NB4 (cell line): ENCODE results near the gene SENP6.
"Not testable (repeated sequence)": the region's sequence is repeated elsewhere in the genome, so short reads cannot be mapped to it uniquely, and the experiment has no call there.

ENCODE experiments used
- DNase-seq: peaks from one replicate; pipeline ENCODE4 v3.0.0; 2010; ENCODE audit warnings: low read depth
- H3K4me3 ChIP-seq: one replicate; pipeline ENCODE4 v1.5.1; 2011; ENCODE audit warnings: mild to moderate bottlenecking, low read depth, low read length, moderate library complexity
- MYC ChIP-seq: IDR thresholded peaks from 2 replicates; pipeline ENCODE4 v1.6.1; 2011; ENCODE audit warnings: low read depth, low read length
- POLR2A ChIP-seq: IDR thresholded peaks from 2 replicates; pipeline ENCODE4 v1.6.1; 2011; ENCODE audit warnings: mild to moderate bottlenecking; ENCODE audit not compliant: insufficient read length; ENCODE audit errors: extremely low read depth
- TF ChIP-seq, protein P1 (sequence below): IDR thresholded peaks from 2 replicates; pipeline ENCODE4 v1.6.1; 2011; ENCODE audit warnings: low read depth, low read length
- TF ChIP-seq, protein P2 (sequence below): IDR thresholded peaks from one replicate; pipeline ENCODE4 v1.5.1; 2012; ENCODE audit warnings: low read depth, low read length

Gene SENP6

GRCh38 chr6:75568100-75568499, 33.6 kb upstream of the SENP6 start:
- TF ChIP-seq, protein P1, sequence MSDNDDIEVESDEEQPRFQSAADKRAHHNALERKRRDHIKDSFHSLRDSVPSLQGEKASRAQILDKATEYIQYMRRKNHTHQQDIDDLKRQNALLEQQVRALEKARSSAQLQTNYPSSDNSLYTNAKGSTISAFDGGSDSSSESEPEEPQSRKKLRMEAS, result no peak
- no peak for TF ChIP-seq MYC
- TF ChIP-seq POLR2A, result no peak
- TF ChIP-seq, protein P2, sequence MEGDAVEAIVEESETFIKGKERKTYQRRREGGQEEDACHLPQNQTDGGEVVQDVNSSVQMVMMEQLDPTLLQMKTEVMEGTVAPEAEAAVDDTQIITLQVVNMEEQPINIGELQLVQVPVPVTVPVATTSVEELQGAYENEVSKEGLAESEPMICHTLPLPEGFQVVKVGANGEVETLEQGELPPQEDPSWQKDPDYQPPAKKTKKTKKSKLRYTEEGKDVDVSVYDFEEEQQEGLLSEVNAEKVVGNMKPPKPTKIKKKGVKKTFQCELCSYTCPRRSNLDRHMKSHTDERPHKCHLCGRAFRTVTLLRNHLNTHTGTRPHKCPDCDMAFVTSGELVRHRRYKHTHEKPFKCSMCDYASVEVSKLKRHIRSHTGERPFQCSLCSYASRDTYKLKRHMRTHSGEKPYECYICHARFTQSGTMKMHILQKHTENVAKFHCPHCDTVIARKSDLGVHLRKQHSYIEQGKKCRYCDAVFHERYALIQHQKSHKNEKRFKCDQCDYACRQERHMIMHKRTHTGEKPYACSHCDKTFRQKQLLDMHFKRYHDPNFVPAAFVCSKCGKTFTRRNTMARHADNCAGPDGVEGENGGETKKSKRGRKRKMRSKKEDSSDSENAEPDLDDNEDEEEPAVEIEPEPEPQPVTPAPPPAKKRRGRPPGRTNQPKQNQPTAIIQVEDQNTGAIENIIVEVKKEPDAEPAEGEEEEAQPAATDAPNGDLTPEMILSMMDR, result no peak
- no peak for DNase-seq
- no peak overlapping the region for H3K4me3 ChIP-seq

GRCh38 chr6:75568965-75569364, 32.7 kb upstream of the SENP6 start:
- DNase-seq, result no peak
- TF ChIP-seq POLR2A, result no peak

DNA sequence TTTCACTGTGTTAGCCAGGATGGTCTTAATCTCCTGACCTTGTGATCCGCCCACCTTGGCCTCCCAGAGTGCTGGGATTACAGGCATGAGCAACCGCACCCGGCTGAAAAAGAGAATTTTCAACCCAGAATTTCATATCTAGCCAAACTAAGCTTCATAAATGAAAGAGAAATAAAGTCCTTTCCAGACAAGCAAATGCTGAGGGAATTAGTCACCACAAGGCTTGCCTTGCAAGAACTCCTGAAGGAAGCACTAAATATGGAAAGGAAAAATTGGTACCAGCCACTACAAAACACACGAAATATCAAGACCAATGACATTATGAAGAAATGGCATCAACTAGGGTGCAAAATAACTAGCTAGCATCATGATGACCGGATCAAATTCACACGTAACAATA, 31.0 kb upstream of the SENP6 start:
- not testable (repeated sequence) for DNase-seq, H3K4me3 ChIP-seq

More at GRCh38 chr6:75568965-75569364, 32.7 kb upstream of the SENP6 start:
- no peak overlapping the region for H3K4me3 ChIP-seq

GRCh38 chr6:75572072-75572471, 29.6 kb upstream of the SENP6 start:
- no peak overlapping the region for H3K4me3 ChIP-seq
- no peak for DNase-seq
- TF ChIP-seq, protein P1, result no peak
- TF ChIP-seq POLR2A (no peak), MYC (no peak)
- TF ChIP-seq, protein P2, result no peak

DNA sequence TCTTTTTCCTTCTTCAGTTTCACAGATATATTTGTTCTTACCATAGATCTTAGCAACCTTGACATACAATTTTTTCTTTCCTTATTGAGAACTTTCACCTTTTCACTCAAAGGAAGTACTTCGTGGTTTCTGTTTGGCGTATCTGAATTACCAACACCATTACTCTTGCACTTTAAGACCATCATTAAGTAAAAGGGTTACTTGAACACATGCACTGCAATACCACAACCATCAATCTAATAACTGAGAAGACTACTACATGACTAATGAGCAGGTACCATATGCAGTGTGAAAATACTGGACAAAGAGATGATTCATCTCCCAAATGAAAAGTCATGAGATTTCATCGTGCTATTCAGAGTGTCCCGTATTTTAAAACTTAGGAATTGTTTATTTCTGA, 21.7 kb upstream of the SENP6 start:
- TF ChIP-seq POLR2A (no peak), MYC (no peak)
- TF ChIP-seq, protein P1, result no peak
- TF ChIP-seq, protein P2, result no peak
- H3K4me3 ChIP-seq, result no peak overlapping the region
- no peak for DNase-seq

DNA sequence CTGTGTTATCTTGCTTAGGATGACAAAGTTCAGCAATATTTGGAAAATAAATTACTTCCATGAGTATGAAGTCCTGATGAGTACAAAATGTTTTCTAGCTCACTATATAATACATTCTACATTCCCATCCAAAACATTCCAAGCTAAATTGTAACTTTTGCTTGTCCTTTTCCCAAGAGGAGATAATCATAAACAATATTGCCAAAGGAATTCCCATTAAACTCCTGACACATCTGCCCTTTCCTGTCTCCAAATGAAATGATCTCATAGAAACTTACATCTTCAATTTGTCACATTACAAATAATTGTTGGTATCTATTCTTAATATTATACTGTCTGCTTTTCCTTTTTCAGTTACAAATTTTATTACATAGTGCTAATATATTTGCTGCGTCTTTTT, 20.4 kb upstream of the SENP6 start:
- H3K4me3 ChIP-seq, result no peak overlapping the region
- no peak for DNase-seq
- TF ChIP-seq POLR2A, result no peak
- TF ChIP-seq, protein P1, result no peak
- no peak for TF ChIP-seq MYC
- TF ChIP-seq, protein P2, result no peak

DNA sequence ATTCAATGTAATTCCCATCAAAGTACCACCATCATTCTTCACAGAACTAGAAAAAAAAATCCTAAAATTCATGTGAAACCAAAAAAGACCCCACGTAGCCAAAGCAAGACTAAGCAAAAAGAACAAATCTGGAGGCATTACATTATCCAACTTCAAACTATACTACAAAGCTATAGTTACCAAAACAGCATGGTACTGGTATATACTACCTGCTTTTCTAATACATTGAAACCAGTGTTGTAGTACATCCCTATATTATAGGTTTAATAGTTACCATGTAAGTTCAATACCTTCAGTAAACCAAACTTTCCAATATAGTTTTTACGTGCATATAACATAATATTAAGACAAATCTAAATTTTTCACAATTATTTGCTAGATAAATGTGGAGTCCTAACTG, 17.1 kb upstream of the SENP6 start:
- not testable (repeated sequence) for H3K4me3 ChIP-seq, DNase-seq

- no peak overlapping the region for H3K4me3 ChIP-seq
- no peak for DNase-seq
- TF ChIP-seq, protein P2, result no peak
- TF ChIP-seq POLR2A (no peak), MYC (no peak)
- TF ChIP-seq, protein P1, result no peak
These were observed 12.7 kb upstream of the SENP6 start for GRCh38 chr6:75588948-75589347.
